Measurements from ENCODE around the gene DDHD1. TPM values are rescaled to one million over a fixed set of nuclear protein-coding genes. Genes with fewer than 3 reads are reported as not detected.

Gene DDHD1
- 98.9 TPM for total RNA-seq

DNA sequence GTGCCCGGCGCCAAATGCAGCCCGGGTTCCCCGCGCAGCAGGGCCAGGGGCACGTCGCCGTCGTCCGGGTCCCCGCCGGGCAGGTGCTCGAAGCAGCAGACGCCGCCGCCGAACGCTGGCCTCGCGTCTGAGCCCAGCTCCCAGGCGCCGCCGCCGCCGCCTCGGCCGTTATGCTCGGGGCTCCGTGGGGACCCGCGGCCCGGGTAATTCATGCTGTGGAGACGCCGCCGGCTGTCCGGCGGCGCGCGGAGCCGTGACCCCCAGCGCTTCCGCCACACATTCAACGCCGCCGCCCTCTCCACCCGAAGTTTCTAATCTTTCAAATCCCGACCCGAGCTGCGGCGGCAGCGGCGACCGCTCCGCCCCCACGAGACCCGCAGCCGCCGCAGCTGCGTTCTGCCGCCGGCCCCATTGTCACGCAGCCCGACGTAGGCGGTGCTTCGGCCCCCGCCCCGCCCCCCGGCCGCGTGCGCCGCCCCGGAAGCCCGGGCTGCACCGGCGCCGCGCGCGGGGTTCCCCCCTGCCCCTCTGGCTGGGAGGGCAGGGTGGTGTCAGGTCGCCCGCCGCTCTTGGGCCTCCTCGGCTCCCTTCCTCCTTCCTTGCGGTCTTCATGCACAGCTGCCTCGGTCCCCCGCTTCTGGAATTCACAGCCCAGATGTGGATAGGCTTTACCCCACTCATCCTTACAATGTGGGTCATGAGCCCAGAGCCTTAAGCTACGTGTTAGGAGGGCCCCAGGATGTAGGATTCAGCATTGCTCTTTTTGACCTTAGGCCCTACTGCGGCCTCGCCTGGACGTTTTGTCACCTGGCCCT lies at the start of gene DDHD1:
TSS of gene DDHD1 (minus strand) at position 437 of the 815 bp plus-strand sequence. CDS start at position 212, 225 bp downstream.

Small RNAs within 50 kb of the gene (small RNA-seq; reads per million reads assigned to genes)
- gene AL352979.1 (ENCODE audit: low replicate concordance): not detected

Other genes starting within 250 kb of the DDHD1 start
- gene FERMT2, start 202.3 kb downstream of the DDHD1 start, total RNA-seq: 98.3 TPM